DMS79 treated with DMSO at 0.1 percent for 48 hours (cell line): ENCODE data around the gene DPP4.
A peak's percentile ranks its signal among the peaks of the same experiment; 100 is the strongest.

ENCODE experiments used
- DNase-seq: peaks from one replicate; lab custom pipeline; 2025; lab: John Stamatoyannopoulos, UW

DPP4 gene

DNA sequence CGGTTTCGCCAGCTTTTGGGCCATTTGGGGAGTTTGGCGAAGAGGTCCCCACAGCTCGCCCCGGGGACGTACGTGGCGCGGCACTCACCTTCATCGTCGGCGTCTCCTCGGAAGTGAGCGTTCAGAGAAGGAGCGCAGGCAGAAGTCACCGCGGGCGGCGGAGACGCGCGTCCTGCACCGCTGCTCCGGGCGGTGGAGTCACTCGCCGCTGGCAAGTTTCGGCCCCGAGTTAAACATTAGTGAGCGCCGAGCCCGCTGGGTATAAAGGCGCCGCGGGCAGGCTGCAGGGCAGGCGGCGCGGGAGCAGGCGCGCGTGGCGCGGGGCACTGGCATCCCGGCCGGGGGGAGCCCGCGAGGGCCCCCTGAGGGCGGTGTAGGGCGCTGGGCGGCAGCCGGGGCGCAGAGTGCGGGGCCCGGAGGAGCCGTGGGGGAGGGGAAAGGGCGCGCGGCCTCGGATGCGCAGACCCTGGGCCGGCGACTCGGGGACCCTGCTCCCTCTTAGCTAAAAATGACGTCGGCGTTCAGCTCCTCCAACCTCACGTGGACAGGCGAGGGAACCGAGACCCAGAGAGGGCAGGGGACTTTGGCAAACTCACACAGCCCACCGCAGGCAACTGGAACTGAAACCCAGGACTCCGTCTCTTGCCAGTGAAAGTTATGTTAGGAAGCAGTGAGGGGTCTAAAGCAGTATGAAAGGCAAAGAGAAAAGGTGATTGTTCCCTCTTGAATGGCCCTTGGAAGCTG lies at the start of gene DPP4:
TSS of gene DPP4 (minus strand) at position 328 of the 744 bp plus-strand sequence. CDS start at position 94, 234 bp downstream.
- DNase-seq = no peak

DNA sequence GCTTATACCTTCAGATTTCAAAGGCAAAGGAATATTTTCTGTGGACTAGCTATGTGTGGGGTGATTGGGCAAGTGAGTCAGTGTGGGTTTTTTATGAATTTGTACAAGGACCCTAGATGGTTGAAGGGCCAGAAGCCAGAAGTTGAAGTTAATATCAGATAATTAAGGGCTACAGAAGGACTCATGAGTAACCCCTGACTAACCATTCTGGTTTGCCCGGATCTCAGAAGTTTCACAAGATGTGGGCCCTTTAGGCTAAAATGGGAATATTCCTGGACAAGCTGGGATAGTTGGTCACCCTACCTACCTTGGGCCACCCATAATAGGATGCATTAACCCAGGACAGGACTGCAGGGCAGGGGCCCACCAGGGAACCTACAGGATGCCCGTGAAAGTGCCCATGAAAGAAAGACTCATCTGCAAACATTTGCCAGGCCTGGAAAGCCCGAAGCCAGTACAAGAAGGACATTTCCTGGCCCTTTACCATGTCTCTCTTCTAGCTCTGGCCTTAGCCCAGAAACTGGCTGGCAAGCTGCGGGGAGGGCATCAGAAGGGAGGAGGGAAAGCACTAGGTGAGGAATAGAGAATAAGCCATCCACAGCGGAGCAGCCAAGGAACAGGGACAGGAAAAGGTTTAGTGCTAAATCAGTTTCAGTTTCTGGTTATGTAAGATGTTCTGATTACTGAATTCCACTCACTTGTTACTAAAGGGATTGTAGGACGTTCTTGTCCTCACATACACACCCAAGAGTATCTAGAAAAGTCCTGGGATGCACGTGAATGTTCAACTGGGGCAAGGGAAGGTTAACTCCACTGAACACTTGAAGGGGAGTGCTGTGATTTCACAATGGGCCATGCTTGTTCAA lies 44.4 kb upstream of the DPP4 start:
- DNase-seq = no peak

DNA sequence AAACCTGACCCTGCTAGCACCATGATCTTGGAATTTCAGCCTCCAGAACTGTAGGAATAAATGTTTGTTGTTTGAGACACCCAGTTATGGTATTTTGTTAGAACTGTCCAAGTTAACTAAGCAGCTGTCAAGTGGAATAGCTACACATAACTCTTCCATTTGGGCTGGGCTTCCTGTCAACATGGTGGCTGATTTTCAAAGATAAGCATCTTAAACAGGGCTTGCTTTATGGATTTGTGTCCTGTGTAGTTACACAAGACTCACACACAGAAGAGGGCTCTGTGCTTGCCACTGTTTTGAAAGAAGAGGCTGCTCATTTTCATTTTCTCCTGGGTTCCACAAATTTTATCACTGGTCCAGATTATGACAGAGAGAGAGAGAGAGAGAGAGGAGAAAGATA lies 42.3 kb upstream of the DPP4 start:
- no peak for DNase-seq

DNA sequence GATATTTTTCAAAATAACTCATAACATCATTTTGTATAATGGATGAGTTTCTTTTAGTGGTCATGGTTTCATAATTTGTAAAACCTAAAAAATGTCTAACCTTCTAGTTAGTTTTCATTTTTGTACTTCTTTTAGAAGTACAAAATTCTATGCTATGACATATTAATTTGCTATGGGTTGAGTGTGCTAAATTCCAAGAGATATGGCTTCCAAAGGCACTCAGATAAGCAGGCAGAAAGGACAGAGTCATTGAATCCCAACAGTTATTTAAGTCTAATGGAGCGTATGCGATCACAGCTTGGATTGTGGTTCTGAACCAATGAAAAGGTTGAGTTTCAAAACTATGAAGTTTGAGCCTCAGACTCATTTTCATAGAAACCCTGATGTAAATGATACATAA lies 41.1 kb upstream of the DPP4 start:
- DNase-seq = no peak

GRCh38 chr2:162114271-162114670 lies 40.3 kb upstream of the DPP4 start:
- DNase-seq = no peak

DNA sequence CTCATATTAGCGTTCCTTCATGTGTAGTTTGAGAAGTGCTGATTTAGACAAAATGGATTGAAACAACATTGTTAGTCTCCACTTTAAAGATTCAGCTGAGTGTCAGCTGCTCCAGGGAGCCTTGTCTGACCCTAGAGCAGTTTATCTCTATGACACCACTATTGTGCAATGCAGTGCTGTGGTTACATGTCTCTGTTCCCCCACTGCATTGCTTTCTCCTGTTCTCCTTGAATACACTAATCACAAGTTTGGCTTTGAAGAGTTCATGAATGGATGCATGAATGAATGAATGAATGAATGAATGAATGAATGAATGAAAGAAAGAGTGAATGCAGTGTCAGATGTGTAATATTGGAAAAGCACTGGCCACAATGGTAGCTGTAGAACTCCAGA lies 39.8 kb upstream of the DPP4 start:
- DNase-seq = no peak

- DNase-seq = no peak
These were observed 39.2 kb upstream of the DPP4 start for GRCh38 chr2:162113088-162113775.

DNA sequence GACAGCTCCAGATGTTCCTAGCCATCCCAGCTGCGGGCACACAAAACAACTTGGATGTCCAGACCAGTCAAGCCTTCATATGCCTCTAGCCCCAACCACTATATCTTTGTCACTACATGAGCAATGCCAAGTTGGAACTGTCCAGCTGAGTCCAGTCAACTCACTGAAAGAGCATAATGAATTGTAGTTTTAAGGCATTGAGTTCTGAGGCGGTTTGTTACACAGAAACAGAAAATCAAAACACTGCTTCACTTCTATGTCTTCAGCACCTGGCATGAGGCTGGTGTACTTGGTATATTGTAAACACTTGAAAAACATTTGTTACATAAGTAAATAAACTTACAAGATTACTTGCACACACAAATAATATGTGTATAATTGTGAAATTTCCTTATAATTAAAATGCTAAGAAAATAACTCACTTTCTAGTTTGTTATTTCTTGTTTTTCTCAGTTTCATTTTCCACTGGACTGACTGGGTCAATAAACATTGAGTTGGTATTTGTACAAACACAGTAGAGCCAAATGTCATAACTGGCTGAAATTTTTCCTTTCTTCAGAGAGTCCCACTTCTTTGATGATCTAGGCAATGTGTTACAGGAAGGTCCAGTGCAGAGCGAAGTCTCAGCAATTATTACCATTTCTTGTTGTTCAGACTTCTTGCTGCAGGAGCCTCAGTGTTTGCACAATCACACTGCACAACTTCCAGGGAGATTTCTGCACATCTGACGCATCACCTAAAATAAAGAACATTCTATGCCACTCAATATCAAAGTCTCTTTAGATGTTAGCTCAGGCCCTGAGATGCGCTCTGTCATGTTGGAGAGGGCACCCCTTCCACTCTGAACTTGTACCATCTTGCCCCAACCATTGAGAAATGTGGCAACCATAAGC lies 38.2 kb upstream of the DPP4 start:
- no peak for DNase-seq

DNA sequence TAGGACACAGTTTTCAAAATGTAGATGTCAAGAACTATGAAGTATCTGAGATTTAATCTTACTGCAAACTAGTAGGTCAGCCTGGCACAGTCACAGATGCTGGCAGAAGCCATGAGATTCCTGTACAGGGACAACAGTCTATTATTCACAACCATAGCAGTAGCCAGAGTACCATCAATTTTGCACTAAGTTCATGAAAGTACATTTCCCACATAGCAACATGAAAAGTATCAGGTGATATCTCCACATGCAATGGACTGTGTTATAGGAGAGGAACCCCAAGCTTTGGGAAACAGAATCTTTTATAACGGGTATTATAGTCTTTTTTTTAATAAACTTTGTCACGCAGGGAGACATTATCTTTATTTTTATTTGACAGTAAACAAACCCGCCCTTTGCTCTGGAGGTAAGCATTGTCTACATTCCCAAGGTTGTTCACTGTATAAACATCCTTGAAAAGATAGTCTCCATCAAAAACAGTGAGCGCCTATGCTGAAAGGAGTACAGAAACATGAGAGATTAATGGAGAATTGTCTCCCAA lies 33.4 kb upstream of the DPP4 start:
- DNase-seq = no peak

DNA sequence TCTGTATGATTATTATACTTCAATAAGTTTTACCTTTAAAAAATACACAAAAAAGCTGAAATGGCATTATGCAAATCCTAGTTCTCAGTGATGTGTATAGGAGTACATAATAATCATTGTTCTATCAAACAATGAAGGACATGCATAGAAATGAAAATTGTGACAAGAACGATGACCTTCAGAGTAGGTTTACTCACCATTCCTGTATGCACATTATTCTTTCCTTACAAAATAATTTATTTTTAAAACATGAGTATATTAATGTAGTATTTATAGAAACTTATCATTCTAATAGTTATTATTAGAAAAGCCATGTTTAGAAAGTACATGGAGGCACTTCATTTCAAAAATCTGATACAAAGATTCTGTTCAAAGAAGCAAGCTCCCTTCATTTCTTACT lies 32.7 kb upstream of the DPP4 start:
- DNase-seq = no peak

DNA sequence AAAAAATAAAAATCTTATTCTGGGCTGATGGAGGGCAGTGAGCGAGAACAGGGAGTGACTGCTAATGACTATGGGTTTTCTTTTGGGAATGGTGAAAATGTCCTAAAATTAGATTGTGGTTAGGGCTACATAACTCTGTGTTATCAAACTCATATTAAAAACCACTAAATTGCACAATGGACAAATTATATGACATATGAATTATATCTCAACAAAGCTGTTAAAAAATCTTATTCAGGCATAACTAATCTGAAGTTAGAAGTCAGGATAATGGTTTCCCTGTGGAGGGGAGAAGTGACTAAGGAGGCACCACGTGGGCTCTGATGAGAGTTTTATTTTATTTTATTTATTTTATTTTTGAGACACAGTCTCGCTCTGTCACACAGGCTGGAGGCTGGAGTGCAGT lies 32.1 kb upstream of the DPP4 start:
- no peak for DNase-seq

DNA sequence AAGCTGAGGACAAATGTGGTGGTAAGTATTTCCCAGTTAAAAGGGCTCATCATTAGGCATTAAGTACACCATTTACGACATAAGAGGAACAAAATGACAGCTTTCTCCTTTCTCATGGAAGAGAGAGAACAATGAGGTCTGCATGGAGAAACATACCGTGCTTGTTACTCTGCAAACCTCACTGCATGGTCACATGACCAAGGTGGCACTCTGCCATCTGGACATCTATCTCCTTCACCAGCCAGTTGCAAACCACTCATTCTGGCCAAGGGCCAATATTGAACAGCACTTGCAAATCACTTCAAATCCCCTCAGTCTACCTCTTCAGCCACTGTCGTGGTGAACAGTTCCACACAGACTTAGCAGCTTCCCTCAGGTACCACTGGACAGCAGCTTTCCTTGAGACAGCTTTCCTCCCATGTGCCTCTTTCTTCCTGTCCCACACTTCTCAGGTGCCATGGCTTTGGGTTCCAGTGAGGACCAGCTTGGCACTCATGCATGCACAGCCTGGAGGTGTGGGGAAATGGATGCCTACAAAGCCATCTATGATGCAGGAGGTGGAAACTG lies 29.5 kb upstream of the DPP4 start:
- peak; percentile 57 for DNase-seq

GRCh38 chr2:162100579-162100978 lies 26.6 kb upstream of the DPP4 start:
- no peak for DNase-seq

GRCh38 chr2:162099836-162100235 lies 25.8 kb upstream of the DPP4 start:
- no peak for DNase-seq

- DNase-seq = no peak
These were observed 18.9 kb upstream of the DPP4 start for GRCh38 chr2:162092658-162093556.

DNA sequence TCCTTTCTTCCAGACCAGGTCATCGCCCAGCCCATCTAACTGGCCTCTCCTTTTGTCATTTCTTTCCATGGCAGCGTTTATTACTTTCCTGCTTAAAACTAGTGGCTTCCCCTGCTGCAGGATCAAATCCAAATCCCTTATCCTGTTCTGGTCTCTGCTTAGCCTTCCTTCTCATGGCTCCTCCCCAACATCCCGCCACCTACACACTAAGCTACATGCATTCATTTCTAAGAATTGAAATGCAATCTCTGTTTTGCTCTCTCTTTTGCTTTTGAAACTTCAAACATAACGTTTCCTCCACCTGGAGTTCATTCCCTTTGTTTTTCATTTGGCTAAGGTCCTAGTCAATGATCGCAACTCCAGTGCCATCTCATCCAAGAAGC lies 18.0 kb upstream of the DPP4 start:
- no peak for DNase-seq

GRCh38 chr2:162091325-162092007 lies 17.5 kb upstream of the DPP4 start:
- no peak for DNase-seq

DNA sequence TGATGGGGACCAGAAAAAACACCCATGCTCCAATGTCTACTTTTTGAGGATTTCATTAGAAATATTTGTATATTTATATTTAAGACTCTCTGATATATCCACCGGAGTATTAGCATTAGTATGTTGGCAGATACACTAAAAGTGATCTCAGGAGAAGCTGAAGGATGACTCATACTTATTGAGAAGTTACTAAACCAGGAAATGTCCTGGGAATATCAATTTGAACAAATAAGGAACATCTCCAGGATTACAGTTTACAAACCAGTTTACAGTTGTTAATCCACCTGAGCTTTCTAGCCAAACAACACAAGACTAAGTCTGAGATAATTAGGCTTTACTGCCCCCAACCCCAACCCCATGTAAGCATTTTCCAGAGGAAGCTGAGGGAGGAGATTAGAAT lies 16.1 kb upstream of the DPP4 start:
- DNase-seq = no peak

GRCh38 chr2:162086904-162087303 lies 12.9 kb upstream of the DPP4 start:
- DNase-seq = no peak
